NCI-H146 treated with DMSO at 0.1 percent for 48 hours (cell line): Measurements from ENCODE around the gene ZNF35.
"Not testable (repeated sequence)": the region's sequence is repeated elsewhere in the genome, so short reads cannot be mapped to it uniquely, and the experiment has no call there.

ENCODE experiments used
- DNase-seq: peaks from one replicate; lab custom pipeline; 2025; ENCODE audit not compliant: unreplicated experiment; lab: John Stamatoyannopoulos, UW

ZNF35 gene

DNA sequence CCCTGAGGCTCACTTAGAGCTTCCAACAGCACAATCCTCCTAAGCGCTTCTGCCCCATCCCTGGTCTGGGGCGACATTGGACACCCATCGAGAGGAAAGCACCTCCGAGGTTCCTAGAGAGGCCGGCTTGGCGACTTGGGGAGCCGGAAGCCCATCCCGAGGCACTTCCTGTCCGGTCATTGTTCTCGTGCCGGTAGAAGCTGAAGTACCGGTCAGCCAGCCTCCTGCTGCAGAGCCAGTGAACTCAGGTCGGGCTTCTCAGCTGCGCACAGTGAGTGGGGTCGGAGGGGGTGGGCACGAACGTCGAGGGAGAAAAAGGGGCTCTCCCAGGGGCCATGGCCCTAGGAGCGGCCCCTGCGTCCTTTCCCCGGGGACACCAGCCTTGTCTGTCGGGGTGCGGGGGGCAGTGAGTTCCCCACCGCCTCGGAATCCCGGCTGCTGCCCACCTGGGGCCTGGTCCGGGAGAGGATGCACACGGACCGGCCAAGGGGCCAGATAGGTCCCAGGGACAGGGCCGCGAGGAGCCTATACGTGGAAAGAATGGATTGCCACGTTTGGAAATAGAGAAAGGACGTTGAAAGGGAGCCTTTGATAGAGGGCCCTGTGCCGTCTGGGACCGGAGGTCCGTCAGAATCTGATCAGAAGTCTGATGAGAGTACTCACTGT, at the start of gene ZNF35:
ZNF35 (plus strand) TSS at position 169 of the 666 bp plus-strand sequence. CDS start 2,336 bp downstream, outside the sequence.
- peak; percentile 69 for DNase-seq

DNA sequence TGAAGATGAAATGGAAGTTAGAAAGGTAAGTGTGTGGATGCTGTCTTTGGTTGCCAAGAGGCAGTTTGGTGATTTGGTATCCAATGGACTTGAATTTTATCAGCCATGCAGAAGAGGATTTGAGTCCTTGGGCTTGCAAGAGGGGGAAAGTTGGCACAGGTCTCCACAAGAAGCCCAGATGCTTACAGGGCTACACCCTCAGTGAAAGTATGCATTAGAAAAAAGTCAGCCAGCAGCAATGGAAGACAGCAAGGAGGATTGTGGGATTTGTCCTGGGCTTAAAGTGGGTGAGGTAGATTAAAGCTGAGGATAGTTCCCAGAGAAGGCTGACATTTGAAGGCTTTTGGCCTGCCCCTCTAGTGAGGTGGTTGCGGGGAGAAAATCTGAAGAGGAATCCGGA, 46.8 kb upstream of the ZNF35 start:
- DNase-seq: no peak

DNA sequence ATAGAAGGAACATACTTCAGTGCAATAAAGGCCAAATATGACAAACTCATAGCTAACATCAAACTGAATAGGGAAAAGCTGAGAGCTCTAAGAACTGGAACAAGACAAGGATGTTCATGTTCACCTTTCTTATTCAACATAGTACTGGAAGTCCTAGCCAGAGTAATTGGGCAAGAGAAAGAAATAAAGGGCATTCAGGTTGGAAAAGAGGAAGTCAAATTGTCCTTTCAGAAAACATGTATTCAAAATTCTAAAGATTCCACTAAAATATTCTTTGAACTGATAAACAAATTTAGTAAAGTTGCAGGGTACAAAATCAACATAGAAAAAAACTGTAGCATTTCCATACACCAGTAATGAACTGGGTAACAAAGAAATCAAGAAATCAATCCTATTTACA, 35.9 kb upstream of the ZNF35 start:
- DNase-seq: no peak

DNA sequence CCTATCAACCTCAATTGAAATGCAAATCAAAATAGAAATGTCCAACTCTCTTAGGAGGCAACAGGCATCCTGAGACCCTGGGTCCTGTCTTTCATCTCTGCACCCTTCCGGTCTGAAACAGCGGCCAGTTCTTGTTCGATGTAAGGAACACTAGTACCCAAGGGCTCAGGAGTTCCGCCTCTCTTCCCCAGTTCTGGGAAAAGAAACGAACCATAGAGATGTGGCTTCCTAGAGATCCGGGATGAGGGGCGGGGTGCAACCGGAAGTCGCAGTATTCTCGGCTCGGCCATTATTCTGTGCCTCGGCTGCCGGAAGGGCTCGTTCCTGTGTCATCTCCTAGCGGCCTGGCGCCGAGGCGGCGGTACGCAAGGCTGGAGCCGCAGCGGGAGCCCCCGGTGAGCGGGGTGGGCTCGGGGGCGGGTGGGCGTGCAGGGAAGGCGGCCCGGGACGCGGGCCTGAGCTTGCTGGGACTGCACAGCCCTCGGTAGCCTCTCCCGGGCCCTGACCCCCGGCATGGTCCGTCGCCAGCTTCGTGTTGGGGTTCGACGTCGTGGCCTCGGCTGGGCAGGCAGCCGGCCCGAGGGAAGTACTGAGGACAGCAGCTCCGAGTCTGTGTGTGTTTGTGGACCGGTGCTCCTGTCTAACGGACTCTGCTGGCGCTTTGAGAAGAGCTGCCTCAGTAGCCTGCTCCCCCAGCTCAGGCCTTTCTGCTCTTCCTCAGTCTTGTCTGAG, 23.6 kb upstream of the ZNF35 start, which contains the start of gene ZNF197:
ZNF197 (plus strand) TSS at position 288 of the 732 bp plus-strand sequence. CDS start 4,119 bp downstream, outside the sequence.
- peak; percentile 76 for DNase-seq

DNA sequence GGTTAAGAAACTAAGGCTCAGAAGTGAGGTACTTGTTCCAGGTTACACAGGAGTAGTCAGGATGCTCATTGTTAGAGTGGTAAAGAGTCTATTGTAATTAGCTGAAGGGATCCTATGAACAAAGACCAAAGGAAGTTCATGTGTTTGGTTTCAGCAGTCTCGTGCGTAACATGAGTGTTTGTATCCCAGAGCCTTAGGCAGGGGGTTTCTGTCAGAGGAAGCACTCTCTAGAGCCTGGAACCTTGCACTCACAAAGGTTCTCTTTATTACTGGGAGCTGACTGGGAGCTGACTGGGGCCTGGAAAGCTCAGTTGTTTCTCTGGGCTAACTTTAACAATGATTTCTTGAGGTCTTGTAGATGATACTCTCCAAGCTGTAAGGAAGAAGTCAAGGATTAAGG, 19.8 kb upstream of the ZNF35 start:
- no peak for DNase-seq

DNA sequence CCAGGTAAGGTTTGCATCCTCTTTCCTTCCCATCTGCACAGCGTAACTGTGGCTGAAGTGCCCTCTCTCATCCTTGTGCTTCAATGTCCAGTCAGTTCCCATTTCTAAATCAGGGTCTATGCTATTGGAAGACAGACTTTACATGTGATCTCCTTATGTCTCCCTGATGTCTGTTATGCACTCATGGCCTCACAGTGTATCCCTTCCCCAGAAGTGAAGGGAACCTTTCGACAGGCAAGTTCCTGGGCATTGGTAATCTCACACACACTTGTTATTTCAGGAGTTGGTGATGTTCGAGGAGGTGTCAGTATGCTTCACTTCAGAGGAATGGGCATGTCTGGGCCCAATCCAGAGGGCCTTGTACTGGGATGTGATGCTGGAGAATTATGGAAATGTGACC, 16.3 kb upstream of the ZNF35 start:
- DNase-seq: no peak

DNA sequence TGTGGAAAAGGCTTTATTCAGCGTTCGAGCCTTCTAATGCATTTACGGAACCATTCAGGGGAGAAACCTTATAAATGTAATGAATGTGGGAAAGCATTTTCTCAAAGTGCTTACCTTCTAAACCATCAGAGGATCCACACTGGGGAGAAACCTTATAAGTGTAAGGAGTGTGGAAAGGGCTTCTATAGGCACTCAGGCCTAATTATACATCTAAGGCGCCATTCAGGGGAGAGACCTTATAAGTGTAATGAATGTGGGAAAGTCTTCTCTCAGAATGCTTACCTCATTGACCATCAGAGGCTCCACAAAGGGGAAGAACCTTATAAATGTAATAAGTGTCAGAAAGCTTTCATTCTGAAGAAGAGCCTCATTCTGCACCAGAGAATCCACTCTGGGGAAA, 6.2 kb upstream of the ZNF35 start:
- no peak for DNase-seq

DNA sequence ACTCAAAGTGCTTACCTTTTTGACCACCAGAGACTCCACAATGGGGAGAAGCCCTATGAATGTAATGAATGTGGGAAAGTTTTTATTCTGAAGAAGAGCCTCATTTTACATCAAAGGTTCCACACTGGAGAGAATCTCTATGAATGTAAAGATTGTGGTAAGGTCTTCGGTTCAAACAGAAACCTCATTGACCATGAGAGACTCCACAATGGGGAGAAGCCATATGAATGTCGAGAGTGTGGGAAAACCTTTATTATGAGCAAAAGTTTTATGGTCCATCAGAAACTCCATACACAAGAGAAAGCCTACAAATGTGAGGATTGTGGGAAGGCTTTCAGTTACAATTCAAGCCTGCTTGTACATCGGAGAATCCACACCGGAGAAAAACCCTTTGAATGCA, 5.5 kb upstream of the ZNF35 start:
- DNase-seq: no peak

DNA sequence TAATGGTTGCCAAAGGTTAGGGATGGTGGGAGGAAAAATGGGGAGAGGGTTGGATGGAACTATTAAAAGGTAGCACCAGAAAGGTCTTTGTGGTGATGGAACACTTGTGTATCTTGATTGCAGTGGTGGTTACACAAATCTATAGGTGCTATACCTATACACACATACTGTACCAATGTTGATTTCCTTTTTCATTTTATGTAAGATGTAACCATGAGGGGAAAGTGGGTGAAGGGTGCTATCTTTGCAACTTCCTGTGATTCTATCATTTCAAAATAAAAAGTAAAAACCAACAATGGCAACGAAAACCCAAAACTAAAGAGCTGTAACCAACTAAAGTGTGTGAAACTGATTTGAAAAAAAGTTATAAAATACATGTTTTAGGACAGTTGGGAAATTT, 761 bp upstream of the ZNF35 start:
- DNase-seq: no peak

DNA sequence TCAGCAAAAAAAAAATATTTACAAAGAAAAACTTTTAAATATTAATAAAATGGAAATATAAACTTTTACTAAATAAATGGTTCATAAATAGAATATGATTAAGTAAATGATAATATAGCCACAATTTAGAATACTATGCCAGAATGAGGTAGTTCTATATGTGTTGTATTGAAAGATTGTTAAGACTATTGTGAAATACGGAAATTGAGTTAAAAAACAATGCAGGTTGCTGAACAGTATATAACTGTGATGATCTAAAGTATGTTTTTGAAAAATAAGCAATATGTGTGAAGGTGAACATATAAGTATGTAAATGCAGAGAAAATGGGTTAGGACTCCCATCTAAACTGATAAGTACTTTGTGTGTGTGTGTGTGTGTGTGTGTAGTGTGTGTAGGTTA, 1.2 kb downstream of the ZNF35 start:
- no peak for DNase-seq

DNA sequence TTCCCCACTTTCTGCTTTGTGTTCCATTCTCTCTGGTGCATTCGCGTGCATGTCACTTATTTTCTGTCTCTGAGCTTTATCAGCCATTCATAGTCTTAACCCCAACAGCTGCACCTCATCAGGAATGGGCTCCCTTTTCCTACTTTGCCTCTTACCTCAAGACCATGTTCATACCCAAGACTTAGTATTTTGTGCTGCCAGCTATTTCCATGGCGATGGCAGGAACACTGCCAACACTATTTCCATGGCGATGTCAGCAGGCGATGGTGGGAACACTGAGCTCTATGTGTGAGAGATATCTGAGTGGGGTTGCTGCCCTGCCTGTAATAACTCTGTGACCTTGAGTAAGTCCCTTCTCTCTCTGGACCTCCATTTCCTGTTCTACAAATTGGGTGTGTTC, 5.5 kb downstream of the ZNF35 start:
- DNase-seq: no peak

DNA sequence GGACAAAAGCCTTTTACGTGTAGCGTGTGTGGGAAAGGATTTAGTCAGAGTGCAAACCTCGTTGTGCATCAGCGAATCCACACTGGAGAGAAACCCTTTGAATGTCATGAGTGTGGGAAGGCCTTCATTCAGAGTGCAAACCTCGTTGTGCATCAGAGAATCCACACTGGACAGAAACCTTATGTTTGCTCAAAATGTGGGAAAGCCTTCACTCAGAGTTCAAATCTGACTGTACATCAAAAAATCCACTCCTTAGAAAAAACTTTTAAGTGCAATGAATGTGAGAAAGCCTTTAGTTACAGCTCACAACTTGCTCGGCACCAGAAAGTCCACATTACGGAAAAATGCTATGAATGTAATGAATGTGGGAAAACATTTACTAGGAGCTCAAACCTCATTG, 10.5 kb downstream of the ZNF35 start:
- no peak for DNase-seq

DNA sequence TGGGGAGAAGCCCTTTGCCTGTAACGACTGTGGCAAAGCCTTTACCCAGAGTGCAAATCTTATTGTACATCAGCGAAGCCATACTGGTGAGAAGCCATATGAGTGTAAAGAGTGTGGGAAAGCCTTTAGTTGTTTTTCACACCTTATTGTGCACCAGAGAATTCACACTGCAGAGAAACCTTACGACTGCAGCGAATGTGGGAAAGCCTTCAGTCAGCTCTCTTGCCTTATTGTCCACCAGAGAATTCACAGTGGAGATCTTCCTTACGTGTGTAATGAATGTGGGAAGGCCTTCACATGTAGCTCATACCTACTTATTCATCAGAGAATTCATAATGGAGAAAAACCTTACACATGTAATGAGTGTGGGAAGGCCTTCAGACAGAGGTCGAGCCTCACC, 10.9 kb downstream of the ZNF35 start:
- no peak for DNase-seq

DNA sequence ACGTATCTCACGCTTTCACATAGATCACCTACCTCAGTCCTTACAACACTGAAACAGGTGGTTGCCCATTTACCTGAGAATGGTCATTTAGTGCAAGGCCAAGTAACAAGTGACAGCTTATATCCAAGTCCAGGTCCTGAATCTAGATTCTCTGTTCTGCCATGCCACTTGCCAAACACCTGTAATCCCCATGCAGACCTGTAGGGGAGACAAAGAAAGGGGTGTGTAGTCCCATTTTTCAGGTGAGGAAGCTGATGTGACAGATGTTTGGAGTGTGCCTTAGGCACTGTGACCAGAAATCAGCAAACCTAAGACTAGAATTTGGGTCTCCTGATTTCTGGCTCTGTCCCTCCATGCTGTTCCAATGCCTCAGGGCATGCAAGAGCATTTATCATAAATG, 12.7 kb downstream of the ZNF35 start:
- DNase-seq: no peak

DNA sequence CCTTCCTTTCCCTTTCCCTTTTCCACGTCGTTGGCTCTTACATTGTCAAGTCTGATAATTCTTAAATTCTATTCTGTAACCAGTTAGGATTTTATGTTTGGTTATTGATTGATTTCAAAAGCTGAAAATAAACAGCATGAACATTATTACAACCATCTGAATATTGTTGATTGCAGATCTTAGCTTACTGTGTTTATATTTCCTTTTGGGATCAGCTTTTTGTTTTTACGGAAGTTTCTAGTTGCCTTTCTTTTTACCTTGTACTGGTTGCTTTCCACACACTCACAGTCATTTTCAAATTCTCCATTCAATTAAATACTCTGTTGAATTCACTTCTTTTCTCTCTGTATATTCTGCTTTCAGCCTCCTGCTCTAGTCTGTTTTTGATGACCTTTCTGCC, 16.6 kb downstream of the ZNF35 start:
- no peak for DNase-seq

DNA sequence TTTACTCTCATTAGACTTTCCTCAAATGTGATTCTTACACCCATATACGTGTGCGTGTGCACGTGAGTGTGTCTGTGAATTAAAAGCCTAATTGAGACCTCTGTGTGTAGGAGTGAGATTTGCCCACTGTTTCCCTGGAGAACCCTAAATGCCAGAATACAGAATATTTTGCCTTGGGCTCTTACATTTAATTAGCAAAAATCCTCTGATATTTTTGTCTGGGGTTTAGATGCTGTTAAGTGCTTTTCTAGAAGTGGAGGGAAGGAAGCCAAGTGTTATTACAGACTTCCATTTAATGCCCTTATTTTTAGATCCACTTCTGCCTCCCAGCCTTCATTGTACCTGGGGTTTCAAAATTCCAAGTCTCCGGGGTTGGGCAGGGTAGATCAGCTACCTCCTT, 17.8 kb downstream of the ZNF35 start:
- DNase-seq: no peak

DNA sequence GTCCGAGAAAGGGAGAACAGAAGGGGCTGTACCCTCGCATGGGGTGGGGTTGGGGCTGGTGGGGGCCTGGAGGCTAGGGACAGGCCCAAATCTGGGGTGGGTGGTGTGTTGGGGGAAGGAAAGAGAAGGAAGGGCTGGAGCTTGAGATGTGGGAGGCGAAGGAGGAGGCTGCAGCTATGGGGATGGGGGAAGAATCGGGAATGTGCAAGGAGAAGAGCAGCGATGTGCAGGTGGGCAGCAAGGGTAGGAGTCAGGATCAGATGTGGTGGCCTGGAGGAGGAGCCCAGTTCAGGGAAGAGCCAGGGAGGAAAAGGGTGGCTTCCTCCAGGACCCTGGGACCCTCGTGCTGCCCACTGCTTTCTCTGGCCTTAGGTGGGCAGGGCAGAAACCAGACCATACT, 21.2 kb downstream of the ZNF35 start:
- no peak for DNase-seq

DNA sequence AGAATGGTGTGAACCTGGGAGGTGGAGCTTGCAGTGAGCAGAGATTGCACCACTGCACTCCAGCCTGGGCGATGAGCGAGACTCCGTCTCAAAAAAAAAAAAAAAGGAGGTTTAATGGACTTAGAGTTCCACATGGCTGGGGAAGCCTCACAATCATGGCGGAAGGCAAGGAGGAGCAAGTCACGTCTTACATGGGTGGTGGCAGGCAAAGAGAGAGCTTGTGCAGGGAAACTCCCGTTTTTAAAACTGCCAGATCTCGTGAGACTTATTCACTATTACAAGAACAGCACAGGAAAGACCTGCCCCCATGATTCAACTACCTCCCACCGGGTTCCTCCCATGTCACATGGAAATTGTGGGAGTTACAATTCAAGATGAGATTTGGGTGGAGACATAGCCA, 24.9 kb downstream of the ZNF35 start:
- DNase-seq: not testable (repeated sequence)

DNA sequence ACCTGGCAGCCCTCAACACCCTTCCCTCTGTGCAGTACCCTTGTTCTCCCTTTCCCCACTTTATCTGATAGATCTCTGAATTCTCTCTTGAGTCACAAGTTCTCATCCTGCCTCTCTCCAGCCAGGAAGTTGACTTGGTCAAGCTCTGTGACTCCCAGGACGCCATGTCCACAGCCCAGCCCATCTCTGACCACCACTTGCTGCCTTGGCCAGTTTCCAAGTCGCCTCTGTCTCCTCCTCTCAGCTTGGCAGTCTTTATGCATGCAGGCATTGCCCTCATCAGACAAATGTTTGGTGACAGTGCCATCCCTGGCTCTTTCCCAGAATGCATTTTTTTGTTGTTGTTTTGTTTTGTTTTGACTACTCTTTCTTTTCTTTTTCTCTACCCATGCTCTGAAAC, 25.7 kb downstream of the ZNF35 start:
- DNase-seq: no peak

DNA sequence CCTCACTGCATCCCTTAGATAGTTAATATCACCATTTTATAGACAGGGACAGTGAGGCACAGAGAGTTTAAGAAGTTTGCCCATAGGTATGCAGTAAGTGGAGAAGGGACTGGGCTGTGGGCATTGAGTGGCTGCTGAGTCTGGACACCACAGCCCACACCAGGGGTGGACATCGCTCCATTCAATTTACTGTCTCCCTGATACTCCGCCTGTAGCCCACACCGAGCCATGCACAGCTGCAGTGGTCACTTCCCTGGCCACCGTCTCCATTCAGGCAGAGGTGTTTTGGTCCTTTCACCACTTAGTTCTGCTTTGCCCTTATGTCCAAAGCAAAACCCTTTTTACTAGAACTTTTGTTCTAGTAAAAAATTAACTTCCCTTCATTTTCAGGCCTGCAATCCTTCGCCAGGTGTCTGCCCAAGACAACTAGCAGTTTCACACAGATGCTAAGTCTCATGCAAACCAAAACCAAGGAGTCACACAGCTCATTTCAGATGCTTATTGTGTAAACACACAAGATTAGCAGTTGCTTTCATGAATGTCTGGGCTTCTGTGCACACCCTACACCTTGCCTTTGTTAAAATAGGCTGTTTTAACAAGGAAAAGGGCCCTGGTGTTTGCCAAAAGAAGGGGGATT, 30.1 kb downstream of the ZNF35 start:
- no peak for DNase-seq

DNA sequence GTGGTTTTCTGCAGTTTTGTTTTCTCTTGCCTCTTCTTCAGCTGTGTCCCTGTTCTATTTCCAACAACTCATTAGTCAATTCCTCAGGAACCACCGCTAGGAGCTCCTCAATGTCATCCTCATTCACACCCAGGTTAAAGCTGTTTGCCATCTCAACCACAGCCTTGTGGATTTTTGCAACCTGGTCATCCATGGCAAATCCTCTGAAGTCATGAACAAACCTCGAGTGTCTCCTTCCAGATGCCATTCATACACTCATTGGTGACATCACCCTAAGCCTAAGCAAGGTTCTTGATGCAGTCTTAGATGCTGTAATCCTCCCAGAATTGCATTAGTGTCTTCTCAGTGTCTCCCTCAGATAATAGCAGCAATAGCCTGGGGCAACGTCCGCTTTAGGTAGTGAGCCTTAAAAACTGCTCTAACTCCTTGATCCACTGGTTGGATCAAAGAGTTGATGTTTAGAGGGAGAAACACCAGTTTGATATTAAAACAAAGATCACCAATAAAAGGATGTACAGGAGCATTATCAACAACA, 32.5 kb downstream of the ZNF35 start:
- no peak for DNase-seq
